ENCODE measurements around the gene SEMA3G.

The SEMA3G gene

DNA sequence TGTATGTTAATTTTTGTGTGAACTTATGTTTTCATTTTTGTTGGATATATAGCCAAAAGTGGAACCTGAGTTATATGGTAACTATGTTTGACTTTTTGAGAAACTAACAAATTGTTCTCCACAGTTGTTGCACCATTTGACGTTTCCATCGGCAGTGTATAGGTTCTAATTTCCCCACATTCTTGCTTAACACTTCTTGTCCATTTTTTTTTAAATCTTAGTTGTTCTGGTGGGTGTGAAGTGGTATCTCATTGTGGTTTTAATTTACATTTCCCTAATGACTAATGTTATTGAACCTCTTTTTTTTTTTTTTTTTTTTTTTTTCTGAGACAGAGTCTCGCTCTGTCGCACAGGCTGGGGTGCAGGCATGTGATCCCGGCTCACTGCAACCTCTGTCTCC lies 18.5 kb upstream of the SEMA3G start:
- no peak for DNase-seq
- in situ Hi-C loops (cut with HindIII; ENCODE audit: low pct_ligation_motif_present, low sequenced_read_pairs), result no loop called here
- TF ChIP-seq, protein P1, sequence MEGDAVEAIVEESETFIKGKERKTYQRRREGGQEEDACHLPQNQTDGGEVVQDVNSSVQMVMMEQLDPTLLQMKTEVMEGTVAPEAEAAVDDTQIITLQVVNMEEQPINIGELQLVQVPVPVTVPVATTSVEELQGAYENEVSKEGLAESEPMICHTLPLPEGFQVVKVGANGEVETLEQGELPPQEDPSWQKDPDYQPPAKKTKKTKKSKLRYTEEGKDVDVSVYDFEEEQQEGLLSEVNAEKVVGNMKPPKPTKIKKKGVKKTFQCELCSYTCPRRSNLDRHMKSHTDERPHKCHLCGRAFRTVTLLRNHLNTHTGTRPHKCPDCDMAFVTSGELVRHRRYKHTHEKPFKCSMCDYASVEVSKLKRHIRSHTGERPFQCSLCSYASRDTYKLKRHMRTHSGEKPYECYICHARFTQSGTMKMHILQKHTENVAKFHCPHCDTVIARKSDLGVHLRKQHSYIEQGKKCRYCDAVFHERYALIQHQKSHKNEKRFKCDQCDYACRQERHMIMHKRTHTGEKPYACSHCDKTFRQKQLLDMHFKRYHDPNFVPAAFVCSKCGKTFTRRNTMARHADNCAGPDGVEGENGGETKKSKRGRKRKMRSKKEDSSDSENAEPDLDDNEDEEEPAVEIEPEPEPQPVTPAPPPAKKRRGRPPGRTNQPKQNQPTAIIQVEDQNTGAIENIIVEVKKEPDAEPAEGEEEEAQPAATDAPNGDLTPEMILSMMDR (IDR thresholded peaks at IDR 0.05; ENCODE audit: low read depth, low read length, missing control alignments), result no peak
- Histone ChIP-seq H3K27ac (no peak overlapping the region), H3K27me3 (replicated peaks) (no peaks in the 10 kb centered on the region), H3K36me3 (replicated peaks) (peaks cover 22% of the 10 kb centered on the region), H3K4me3 (ENCODE audit: low read depth, low read length) (no peak overlapping the region)

DNA sequence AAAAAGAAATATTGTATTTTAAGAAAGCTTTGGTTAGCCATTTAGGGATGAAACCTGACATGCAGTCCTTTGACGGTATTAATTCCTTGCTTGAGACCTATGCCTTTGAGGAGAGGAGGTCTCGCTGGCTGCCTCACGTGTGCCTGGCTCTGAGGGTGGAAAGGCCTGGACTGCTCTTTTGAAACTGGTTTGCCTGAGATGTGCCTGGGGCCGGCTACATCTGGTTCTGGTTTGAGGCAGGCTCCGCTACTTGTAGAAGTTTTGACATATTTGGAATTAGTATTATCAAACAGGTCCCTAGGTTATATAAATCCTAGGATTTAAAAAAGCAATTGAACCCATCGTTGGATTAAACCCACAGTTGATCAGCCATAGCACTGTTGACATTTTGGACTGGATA lies 17.0 kb upstream of the SEMA3G start:
- TF ChIP-seq, protein P1 (IDR thresholded peaks at IDR 0.05; ENCODE audit: low read depth, low read length, missing control alignments), result no peak
- DNase-seq, result no peak
- H3K36me3 ChIP-seq (replicated peaks), result peaks cover 22% of the 10 kb centered on the region
- in situ Hi-C loops (cut with HindIII; ENCODE audit: low pct_ligation_motif_present, low sequenced_read_pairs), result no loop called here
- H3K4me3 ChIP-seq (ENCODE audit: low read depth, low read length), result no peak overlapping the region
- no peak overlapping the region for H3K27ac ChIP-seq
- no peaks in the 10 kb centered on the region for H3K27me3 ChIP-seq (replicated peaks)

DNA sequence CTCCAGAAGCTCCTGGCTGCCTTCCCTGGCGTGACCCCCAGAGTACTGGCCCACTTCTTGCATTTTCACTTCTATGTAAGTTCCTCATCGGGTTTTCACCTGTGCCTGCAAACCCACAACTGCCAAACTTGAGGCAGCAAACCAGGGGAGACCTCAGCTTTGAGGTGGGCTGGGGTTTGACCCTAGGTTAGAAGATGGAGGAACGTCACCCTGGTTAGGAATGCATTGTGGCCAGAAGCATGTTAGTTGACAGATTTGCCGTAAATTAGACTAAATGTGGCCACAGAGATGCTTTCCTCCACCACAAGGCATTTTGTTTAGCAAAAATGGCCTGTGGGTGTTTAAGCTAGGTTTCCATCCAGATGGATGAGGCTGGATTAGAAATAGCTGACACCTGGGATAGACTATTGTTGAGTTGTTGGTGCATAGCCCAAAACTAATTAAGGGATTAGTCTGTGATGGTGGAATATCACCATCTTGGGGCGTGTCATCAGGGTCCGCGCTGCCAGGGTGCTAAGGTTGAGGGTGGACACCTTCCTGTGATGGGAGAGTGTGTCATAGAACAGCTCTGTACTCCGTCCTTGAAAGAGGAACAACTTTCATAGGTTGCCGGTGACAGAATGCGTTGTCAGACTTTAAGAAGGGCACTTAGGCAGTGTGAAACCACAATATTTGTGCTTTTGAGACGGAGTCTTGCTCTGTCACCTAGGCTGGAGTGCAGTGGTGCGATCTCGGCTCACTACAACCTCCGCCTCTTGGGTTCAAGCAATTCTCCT lies 14.1 kb upstream of the SEMA3G start:
- no peak overlapping the region for H3K27ac ChIP-seq
- peaks cover 22% of the 10 kb centered on the region for H3K36me3 ChIP-seq (replicated peaks)
- in situ Hi-C loops (cut with HindIII; ENCODE audit: low pct_ligation_motif_present, low sequenced_read_pairs), result no loop called here
- no peaks in the 10 kb centered on the region for H3K27me3 ChIP-seq (replicated peaks)
- DNase-seq, result no peak
- TF ChIP-seq, protein P1 (IDR thresholded peaks at IDR 0.05; ENCODE audit: low read depth, low read length, missing control alignments), result no peak
- no peak overlapping the region for H3K4me3 ChIP-seq (ENCODE audit: low read depth, low read length)

DNA sequence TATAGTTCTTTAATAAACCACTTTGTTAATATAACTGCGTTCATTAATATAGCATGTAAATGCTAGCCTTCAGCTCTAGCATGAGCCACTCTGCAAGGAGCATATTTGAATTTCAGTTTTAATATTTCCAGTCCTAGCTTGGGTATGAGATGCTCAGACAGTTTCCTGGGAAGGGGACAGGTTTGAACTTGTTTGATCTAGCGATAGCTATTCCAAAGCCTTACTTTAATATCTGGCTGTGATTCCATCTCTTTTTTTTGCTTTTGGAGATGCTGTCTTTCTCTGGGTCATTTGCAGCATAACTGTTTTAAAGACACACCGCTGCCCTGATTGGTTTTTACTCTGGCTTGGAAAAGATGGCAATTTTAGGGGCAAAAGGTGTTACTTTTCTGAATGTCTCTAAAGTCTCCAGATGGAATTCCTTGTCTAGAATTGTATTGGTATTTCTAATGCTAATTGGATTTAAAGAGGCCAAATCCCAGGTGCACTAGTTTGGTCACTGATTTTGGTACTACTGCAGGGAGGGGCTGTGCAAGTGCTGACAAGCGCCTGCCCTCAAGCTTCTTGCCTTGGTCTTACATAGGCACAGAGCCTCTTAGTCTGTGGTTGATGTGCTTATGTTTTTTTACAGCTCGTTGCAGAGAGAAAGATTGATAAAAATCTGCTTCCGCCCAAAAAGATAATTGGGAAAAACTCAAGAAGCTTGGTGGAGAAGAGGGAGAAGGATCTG lies 13.3 kb upstream of the SEMA3G start:
- H3K4me3 ChIP-seq (ENCODE audit: low read depth, low read length), result no peak overlapping the region

DNA sequence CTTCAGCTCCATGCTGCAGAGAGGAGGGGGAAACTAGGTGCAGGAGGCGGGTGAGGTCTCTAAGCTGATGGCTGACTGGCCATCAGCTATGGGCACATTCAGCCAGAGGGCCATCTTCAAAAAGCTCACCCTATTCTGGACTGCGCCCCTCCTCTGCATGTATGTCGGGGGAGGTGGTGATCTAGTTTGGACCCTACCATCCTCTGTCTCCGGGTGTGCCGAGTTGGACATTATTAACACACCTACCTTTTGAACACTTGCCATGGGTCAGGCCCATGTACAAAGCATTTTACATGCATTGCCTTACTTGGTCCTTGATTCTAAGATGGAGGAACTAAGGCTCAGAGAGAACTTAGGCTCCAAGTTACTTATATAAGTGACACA lies 11.9 kb upstream of the SEMA3G start:
- no peak for DNase-seq
- H3K36me3 ChIP-seq (replicated peaks), result peaks cover 22% of the 10 kb centered on the region
- TF ChIP-seq, protein P1 (IDR thresholded peaks at IDR 0.05; ENCODE audit: low read depth, low read length, missing control alignments), result no peak
- H3K27ac ChIP-seq, result no peak overlapping the region
- no peaks in the 10 kb centered on the region for H3K27me3 ChIP-seq (replicated peaks)
- H3K4me3 ChIP-seq (ENCODE audit: low read depth, low read length), result peak overlapping the region; percentile 88
- in situ Hi-C loops (cut with HindIII; ENCODE audit: low pct_ligation_motif_present, low sequenced_read_pairs), result no loop called here

More for the DNA sequence above, 13.3 kb upstream of the SEMA3G start:
- Histone ChIP-seq H3K36me3 (replicated peaks) (peaks cover 22% of the 10 kb centered on the region), H3K27me3 (replicated peaks) (no peaks in the 10 kb centered on the region), H3K27ac (no peak overlapping the region)
- DNase-seq, result no peak
- TF ChIP-seq, protein P1 (IDR thresholded peaks at IDR 0.05; ENCODE audit: low read depth, low read length, missing control alignments), result no peak
- in situ Hi-C loops (cut with HindIII; ENCODE audit: low pct_ligation_motif_present, low sequenced_read_pairs), result no loop called here

Data from brain microvascular endothelial cell (primary cell).